Adipose tissue (tissue), 3 donors: ENCODE data around the gene TMEFF2. TPM values are rescaled to one million over a fixed set of nuclear protein-coding genes. Genes with fewer than 3 reads are reported as not detected.
"Not testable (repeated sequence)": the region's sequence is repeated elsewhere in the genome, so short reads cannot be mapped to it uniquely, and the experiment has no call there.

Experiments
- H3K27ac ChIP-seq: one replicate; pipeline ENCODE4 v1.5.1; 2013; ENCODE audit warnings: low read depth, low read length
- WGBS, 3 donors: extraction: QIAGEN DNeasy Blood & Tissue Kit; methylation state at CpG; one replicate each; pipeline ENCODE4 v1.1.7; 2013; 5-methylcytosine and 5-hydroxymethylcytosine counted together
- polyA plus RNA-seq, 3 donors: library from polyadenylated mRNA; stranded (reverse); fragments of 200-250 nt; gene quantifications; one replicate each; pipeline ENCODE4 v1.2.3, GENCODE V29; 2013
- donor health status: healthy with polysubstance abuse.
- donor health status: Bipolar disorder and iron deficiency.
- donor health status: healthy.

TMEFF2 gene
- polyA plus RNA-seq, 3 donors, result 0.01 to 0.03 TPM; not detected in 1

DNA sequence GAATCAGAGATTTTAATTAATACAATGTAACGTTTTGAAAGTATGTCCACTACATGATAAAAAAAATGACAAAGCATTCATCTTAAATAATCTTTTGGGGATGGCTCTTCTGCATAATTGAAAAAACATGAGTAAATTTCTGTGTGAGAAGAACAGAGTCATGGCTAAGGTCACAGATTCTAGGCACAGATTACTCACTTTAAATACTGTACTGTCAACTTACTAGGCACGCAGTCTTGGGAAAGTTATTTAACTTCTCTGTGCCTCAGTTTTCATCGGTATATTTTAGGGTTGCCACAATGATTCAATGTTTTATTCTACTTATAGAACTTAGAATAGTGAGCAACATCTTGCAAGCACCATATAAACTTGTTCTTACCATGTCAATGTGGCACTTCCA is 49.2 kb downstream of the TMEFF2 start:
- 65 to 81% (median 71%) methylated on average over 3 of the region's 3 CpGs for WGBS, 3 donors
- no peak overlapping the region for H3K27ac ChIP-seq

DNA sequence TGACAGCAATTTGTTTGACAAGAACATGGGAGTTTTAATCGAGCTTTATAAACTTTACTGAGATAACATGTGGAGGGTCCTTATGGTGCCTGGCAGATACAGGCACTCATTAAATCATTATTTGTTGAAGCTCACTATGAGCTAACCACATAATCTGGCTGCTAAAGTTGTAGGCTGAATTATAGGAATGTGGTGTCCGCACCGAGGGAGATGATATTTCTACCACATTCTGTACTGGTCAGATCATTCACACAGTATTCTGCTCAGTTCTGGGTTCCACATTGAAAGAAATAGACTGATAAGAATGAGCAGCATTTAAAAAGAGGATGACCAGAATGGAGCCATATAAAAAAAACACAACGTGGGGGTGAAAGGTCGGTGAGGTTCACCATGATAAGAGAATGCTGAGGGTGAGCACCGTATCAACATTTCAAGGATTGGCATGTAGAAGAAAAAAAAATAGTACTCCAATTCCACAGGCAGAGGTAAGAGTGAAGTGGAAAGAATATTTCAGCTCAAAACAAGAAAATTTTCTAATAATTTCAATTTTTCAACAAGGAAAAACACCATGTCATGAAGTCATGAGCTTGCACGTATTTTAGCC is 54.4 kb downstream of the TMEFF2 start:
- H3K27ac ChIP-seq, result no peak overlapping the region
- 70 to 81% (median 80%) methylated on average over 7 of the region's 7 CpGs for WGBS, 3 donors

DNA sequence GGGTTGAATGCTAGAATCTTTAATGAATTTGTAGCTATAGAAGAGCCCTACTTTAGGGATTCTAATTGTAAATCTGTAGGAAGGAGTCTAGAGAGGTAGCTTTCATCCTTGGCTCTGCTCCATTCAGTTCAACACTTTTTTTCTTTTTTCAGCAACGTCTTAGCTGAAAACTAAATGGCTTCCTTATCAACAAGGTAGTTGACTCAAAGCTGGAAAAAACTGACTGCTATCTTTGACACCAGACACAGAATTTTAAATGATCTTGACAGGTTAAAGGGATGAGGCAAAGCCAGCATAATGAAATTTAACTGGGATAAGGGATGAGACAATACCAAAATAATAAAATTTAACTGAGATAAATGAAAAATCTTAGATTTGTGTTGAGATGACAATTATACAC is 54.9 kb downstream of the TMEFF2 start:
- WGBS, 3 donors, result 24 to 53% (median 41%) methylated on average over 1 of the region's 1 CpG
- no peak overlapping the region for H3K27ac ChIP-seq

DNA sequence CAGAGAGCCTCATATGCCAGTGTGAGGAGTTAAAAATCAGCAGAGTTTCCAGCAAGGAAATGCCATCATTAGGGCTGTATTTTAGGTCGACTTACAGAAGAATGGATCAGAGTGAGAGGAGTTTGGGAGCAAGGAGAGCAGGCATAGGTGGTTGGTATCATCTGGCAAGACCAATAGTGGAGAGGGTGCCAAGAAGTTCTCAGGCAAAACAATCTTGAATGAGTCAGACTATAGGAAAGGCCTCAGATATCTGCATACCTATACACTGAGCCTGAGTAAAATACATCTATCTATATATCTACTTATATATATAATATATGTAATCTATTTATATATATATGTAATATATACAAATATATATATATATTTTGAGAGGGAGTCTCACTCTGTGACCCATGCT is 57.3 kb downstream of the TMEFF2 start:
- 67 to 80% (median 77%) methylated on average over 1 of the region's 1 CpG for WGBS, 3 donors

DNA sequence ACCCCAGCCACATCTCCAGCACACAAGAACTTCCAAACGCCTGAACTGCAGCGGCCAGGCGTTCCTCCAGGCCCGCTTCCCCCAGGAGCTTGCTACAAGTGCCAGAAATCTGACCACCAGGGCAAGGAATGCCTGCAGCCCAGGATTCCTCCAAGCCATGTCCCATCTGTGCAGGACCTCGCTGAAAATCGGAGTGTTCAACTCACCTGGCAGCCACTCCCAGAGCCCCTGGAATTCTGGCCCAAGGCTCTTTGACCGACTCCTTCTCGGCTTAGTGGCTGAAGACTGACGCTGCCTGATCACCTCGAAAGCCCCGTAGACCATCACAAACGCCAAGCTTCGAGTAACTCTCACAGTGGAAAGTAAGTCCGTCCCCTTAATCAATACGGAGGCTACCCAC is 62.1 kb downstream of the TMEFF2 start:
- not testable (repeated sequence) for H3K27ac ChIP-seq
- WGBS, 3 donors, result 93 to 97% (median 95%) methylated on average over 15 of the region's 15 CpGs

More for the DNA sequence above, 57.3 kb downstream of the TMEFF2 start:
- H3K27ac ChIP-seq, result no peak overlapping the region

DNA sequence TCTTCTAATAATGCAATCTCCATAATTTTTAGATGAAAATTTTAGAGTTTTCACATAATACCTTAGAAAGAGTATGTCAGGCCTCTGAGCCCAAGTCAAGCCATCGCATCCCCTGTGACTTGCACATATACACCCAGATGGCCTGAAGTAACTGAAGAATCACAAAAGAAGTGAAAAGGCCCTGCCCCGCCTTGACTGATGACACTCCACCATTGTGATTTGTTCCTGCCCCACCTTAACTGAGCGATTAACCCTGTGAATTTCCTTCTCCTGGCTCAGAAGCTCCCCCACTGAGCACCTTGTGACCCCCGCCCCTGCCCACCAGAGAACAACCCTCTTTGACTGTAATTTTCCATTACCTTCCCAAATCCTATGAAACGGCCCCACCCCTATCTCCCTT is 64.4 kb downstream of the TMEFF2 start:
- H3K27ac ChIP-seq, result not testable (repeated sequence)
- 78 to 86% (median 85%) methylated on average over 5 of the region's 5 CpGs for WGBS, 3 donors

DNA sequence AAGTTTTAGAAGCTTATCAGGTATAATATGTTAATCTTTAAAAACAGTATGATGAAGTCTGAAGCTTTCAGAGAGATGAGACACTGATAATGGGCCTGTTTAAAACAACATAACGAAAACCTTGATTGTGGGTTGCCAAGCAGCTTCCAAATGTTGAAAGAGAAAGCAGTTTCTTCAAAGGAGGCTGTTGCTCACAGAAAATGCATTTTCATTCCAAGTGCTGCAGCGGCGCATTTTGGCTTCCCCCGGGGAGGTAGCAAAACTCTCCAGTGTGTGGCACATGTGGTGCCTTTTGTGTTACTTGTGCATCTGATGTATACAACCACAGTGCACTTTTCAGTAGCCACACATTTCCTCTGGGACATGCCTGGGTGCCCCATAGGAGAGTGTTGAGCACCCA is 66.1 kb downstream of the TMEFF2 start:
- 43 to 66% (median 53%) methylated on average over 4 of the region's 4 CpGs for WGBS, 3 donors
- no peak overlapping the region for H3K27ac ChIP-seq

DNA sequence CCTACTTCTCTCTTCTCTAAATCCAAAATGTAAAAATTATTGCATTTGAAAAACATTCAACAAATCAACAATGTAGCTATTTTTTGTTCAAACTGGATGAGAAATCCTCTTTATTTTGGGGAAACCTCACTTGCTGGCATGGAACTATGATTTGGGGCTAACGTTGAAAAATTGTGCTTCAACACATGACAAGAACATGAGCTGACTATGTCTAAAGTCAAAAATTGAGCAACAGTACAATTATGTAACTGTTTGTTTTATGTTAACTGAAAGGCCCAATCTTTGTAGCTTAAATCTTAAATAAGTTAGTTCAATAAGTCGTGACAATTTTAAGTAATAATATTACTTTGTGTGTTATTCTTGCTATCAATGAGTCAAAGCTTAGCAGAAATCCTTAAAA is 67.3 kb downstream of the TMEFF2 start:
- 49 to 56% (median 53%) methylated on average over 2 of the region's 2 CpGs for WGBS, 3 donors
- H3K27ac ChIP-seq, result no peak overlapping the region

DNA sequence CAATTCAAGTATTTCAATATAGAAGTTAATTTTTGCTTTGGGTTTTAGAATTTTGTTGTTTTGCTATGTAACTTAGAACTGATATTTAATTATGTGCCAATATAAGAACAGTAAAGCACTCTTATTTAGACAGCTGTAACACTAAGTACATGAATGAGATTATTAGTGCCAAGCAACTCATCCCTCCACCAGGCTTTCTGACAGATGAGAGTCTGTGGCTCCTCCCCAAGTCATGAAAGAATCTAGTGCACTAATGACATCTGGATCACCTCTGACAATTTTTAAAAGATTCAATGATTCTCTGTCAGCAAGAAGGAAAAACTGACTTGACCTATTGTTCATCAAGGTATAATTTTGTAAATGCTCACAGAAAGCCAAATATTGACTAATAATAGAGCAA is 67.8 kb downstream of the TMEFF2 start:
- H3K27ac ChIP-seq, result no peak overlapping the region

DNA sequence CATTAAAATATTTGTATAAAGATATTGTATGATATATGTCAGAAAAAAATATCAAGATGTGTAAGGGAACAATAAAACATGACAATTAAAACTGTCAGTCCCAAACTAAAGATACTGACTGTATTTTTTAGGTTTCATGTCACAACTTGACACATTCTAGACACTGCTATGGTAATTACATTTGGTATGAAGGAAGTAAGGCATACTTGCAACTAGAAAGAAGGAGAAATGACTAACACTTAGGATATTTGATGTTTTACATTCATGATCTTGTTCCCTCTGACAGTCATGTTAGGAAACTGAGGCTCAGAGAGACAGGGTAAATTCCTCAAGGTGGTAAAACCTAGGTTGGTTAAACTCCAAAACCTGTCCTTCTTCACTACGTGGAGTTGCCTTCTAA is 68.3 kb downstream of the TMEFF2 start:
- 0 to 2% (median 0%) methylated on average over 1 of the region's 1 CpG for WGBS, 3 donors
- H3K27ac ChIP-seq, result no peak overlapping the region

DNA sequence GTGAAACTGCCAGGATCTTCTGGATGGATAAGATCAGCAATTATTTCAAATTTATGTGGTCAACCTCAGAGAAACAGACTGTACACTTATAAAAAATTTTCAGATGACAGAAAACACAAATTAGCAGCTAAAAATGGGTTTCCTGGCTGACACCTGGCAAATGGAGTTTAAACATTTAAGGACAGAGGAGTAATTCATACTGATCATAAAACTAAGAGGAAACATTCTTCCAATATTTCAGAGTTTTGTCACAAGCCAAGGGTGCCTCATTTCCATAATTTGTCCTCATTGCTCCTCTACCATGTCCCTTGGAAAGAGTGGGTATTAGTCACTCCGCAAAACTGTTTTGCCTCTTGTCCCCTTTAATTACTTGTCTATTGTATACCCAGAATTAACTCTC is 70.2 kb downstream of the TMEFF2 start:
- H3K27ac ChIP-seq, result no peak overlapping the region
- WGBS, 3 donors, result 82 to 95% (median 83%) methylated on average over 1 of the region's 1 CpG

DNA sequence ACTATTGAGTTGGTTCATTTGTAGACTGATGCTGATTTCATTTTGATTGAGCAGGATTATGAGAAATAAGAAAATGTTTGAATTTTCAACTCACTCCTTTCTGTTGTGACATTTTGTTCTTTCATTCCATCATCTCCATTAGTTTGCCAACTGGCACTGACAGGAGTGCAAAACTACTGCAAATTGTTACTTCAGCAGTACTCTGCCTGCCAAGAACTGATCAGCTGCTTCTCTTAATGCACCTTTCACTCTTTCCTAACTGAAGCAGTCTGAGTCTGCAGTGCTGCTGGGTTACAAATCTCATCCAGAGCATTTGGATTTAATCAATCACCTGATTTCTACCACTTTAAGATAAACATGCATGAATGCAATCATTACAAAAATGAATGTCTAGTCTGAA is 70.9 kb downstream of the TMEFF2 start:
- H3K27ac ChIP-seq, result no peak overlapping the region

DNA sequence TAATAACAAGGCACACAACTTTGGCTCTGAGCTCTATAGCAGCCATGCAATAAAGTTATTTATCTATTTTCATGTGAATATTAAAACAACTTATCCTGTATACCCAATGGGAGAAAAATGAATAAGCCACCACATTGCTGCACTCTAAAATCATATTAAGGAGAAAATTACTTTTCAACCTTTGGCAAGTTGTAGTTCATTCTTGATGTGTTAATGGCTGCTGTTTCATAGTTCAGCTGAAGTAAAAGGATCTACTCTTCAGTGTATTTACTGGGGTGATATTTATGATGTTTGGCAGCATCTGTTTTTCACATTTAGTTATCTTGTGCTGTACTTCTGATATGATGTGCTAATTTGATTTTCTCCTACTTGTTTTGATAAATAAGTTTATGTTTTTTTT is 71.8 kb downstream of the TMEFF2 start:
- H3K27ac ChIP-seq, result no peak overlapping the region

DNA sequence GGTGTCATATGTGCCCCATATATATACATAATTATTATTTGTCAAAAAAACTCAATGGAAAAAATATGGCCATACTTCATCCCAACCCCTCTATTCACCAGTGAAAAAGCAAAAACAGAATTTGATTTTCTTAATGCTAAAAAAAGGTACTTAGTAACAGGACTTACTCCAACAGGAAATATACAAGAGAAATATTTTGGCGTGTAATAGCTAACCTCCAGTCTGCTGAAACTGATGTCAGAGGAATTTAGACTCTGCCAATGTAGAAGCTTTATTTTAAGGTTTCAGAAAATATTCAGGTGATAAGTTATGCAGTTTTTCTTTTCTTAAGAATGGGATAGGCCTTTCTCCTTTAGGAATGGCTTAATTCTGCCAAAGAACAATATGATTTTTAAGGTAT is 72.6 kb downstream of the TMEFF2 start:
- no peak overlapping the region for H3K27ac ChIP-seq
- 23 to 55% (median 32%) methylated on average over 1 of the region's 1 CpG for WGBS, 3 donors

DNA sequence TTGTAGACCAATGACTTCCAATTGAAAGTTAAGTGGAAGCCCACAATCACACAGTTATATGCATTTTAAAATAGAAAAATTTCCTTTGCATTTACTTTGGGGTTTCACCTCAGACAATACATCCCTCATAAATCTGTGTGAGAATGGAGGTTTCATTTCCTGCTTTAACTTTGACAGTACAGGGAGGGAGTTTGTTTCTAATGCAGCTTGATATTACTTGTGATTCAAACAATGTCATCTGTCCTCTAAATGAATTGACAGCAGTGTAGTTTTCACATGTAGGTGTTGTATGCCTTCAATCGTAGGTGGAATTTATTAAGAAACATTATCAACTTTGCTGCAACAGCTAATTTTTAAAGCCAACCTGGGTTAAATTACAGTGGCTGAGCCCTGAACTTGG is 75.2 kb downstream of the TMEFF2 start:
- WGBS, 3 donors, result 71 to 80% (median 71%) methylated on average over 1 of the region's 1 CpG
- no peak overlapping the region for H3K27ac ChIP-seq

DNA sequence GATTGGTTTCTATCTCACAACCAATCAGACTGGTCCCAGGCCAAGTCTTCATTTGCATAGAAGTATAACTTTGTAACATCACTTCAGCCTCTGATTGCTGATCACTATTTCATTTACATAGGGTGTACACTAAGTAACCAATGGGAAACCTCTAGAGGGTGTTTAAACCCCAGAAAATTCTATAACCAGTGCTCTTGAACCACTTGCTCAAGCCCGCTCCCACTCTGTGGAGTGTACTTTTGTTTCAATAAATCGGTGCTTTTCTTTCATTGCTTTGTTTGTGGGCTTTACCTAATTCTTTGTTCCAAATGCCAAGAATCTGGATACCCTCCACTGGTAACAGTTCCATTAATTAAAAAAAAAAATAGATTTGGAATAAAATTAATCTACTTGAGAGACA is 77.0 kb downstream of the TMEFF2 start:
- WGBS, 3 donors, result 45 to 50% (median 49%) methylated on average over 2 of the region's 2 CpGs
- H3K27ac ChIP-seq, result no peak overlapping the region

DNA sequence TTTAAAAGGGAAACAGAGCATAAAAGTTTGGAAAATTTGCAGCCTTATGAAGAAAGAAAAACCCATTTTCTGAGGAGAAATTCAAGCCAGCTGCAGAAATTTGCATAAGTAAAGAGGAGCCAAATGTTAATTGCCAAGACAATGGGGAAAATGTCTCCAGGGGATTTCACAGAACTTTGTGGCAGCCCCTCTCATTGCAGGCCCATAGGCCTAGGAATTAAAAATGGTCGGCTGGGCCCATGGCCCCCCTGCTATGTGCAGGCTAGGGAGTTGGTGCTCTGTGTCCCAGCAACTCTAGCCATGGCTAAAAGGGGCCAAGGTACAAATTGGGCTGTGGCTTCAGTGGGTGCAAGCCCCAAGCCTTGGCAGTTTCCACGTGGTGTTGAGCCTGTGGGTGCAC is 83.2 kb downstream of the TMEFF2 start:
- H3K27ac ChIP-seq, result not testable (repeated sequence)
- WGBS, 3 donors, result 67 to 86% (median 77%) methylated on average over 2 of the region's 2 CpGs

DNA sequence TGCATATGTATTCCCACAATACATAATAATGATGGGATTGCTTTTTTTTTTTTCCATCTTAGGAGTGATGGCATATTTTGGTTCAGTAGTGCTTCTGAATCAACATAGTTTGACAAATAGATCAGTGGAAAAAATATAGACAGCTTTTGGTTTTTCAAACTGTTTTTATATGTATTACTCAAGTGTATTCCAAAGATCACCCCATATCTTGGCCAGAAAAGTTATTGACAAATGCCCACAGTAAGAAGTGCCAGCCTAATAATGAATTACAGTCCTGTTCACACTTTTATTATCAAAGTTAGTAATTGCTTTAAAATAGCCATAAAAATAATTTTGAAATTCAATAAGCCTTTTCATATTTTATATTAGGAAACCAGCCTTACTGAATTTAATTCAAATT is 95.0 kb downstream of the TMEFF2 start:
- H3K27ac ChIP-seq, result no peak overlapping the region

DNA sequence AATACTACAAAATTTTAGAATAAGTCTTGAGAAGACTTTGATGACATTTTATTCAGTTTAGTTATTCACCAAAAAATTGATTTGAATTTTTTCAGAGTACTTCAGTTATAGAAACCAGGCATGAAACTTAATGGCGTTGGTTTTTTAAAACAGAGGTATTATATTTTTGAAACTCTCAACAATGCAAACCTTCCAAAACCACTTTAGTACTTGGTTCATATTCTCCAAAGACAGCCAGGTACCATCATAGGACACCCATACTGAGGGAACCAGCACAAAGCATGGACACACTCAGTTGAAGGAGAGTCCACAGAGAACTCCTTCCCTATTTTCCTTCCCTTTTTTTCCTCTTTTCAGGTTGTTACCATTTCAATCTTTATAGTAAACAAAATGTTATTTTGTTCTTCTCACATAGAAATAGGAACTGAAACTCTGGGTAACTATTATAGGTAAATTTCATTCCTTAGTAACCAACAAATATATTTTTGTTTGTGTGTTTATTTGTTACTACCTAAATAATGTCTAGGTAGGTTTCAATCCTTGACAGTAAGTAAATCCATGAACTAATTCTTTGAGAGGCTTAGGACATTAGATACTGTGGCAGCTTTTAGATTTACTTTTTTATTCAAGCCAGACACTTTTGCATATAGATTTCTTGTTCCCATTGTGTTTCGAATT is 95.8 kb downstream of the TMEFF2 start:
- no peak overlapping the region for H3K27ac ChIP-seq
- 89 to 92% (median 92%) methylated on average over 2 of the region's 2 CpGs for WGBS, 3 donors

DNA sequence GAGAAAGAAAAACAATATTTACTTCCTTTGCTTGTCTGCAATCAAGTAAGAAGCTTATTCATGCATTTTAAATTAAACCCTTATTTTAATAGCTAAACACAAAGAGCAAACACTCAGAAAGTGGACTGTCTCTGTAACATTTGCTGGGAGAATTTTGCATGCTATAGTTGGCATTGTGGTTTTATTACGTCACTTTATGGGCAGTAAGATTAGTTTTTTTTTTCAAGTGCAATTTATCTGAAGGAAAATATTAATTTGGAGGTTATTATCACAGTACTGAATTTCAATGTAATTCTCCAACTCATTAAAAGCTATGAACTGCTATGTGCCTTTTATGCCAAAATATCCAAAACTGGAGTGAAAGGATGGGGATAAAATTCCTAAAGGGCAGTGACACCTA is 103.3 kb downstream of the TMEFF2 start:
- no peak overlapping the region for H3K27ac ChIP-seq
- 40 to 54% (median 47%) methylated on average over 1 of the region's 1 CpG for WGBS, 3 donors

DNA sequence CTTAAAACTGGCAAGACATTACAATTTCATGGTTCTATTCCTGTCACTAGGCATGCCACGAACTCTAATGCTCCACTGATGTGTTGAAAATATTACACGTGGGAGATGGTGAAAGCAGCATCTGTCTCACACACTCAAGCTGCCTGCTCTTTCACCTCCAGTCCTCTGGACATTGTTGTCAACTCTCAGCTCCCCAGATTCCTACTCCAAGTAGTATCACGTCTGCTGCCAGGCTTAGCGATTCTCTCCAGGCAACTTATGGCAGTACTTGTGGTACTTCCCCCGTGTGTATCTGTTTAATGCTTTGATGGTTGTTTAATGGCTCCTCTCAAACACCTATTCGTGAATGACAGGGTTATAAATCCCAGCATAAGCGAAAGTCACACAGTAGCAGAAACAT is 103.8 kb downstream of the TMEFF2 start:
- no peak overlapping the region for H3K27ac ChIP-seq
- 60 to 74% (median 65%) methylated on average over 7 of the region's 7 CpGs for WGBS, 3 donors
